Ovary (tissue), 3 donors: Measurements from ENCODE around the gene MACROH2A1.

Source experiments
- POLR2A ChIP-seq: fragments of 450-650 bp; IDR thresholded peaks from one replicate; pipeline ENCODE4 v1.6.1; 2017; ENCODE audit warnings: antibody characterized with exemption, mild to moderate bottlenecking, moderate library complexity
- TF ChIP-seq, protein P1 (sequence below), 3 donors: fragments of 450-650 bp in 2 of 3; fragments of 200-600 bp in 1 of 3; IDR thresholded peaks; one replicate each; pipeline versions ENCODE4 v1.5.1 to v1.8.0; 2016 to 2022; ENCODE audit warnings: antibody characterized with exemption in 3 of 3, mild to moderate bottlenecking in 1 of 3
- donor health status: DM: no; HTN: no; CAD: no.

GRCh38 chr5:135405082-135405481 lies 6.1 kb upstream of the MACROH2A1 start:
- TF ChIP-seq, protein P1, sequence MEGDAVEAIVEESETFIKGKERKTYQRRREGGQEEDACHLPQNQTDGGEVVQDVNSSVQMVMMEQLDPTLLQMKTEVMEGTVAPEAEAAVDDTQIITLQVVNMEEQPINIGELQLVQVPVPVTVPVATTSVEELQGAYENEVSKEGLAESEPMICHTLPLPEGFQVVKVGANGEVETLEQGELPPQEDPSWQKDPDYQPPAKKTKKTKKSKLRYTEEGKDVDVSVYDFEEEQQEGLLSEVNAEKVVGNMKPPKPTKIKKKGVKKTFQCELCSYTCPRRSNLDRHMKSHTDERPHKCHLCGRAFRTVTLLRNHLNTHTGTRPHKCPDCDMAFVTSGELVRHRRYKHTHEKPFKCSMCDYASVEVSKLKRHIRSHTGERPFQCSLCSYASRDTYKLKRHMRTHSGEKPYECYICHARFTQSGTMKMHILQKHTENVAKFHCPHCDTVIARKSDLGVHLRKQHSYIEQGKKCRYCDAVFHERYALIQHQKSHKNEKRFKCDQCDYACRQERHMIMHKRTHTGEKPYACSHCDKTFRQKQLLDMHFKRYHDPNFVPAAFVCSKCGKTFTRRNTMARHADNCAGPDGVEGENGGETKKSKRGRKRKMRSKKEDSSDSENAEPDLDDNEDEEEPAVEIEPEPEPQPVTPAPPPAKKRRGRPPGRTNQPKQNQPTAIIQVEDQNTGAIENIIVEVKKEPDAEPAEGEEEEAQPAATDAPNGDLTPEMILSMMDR (IDR thresholded peaks at IDR 0.05): no peak
- no peak for TF ChIP-seq POLR2A
